Activated CD4-positive, alpha-beta T cell treated with anti-CD3 and anti-CD28 coated beads for 36 hours (primary cell): ENCODE data around the gene KLHL2. TPM values are rescaled to one million over a fixed set of nuclear protein-coding genes. Genes with fewer than 3 reads are reported as not detected.
A peak's percentile ranks its signal among the peaks of the same experiment; 100 is the strongest.
"Not testable (repeated sequence)": the region's sequence is repeated elsewhere in the genome, so short reads cannot be mapped to it uniquely, and the experiment has no call there.

Experiments
- ATAC-seq: fragments of 200-7000 bp; cut with Tn5 transposase; one replicate; pipeline ENCODE4 v1.10.0; 2021; ENCODE audit warnings: mild to moderate bottlenecking, moderate library complexity
- CTCF ChIA-PET: fragments of 350-600 bp; sonication (Branson Sonifier 250); formaldehyde crosslinking; loops from one replicate; lab custom pipeline; 2021; ENCODE audit warnings: antibody characterized with exemption; lab: Charles Lee
- POLR2A ChIA-PET: fragments of 350-600 bp; sonication (Branson Sonifier 250); formaldehyde crosslinking; loops from one replicate; lab custom pipeline; 2021; ENCODE audit warnings: antibody characterized with exemption, inconsistent platforms; lab: Charles Lee
- DNase-seq: peaks from one replicate; pipeline ENCODE4 v3.0.0-alpha.2; 2020
- H3K27ac Mint-ChIP-seq: one replicate; pipeline ENCODE4 v1.8.0; 2021; ENCODE audit warnings: mixed read lengths
- H3K27me3 Mint-ChIP-seq: one replicate; pipeline ENCODE4 v1.8.0; 2021; ENCODE audit warnings: mixed read lengths
- H3K36me3 Mint-ChIP-seq: one replicate; pipeline ENCODE4 v1.8.0; 2021; ENCODE audit warnings: low read depth, mixed read lengths
- H3K4me1 Mint-ChIP-seq: one replicate; pipeline ENCODE4 v1.8.0; 2021; ENCODE audit warnings: mixed read lengths
- H3K4me3 Mint-ChIP-seq: one replicate; pipeline ENCODE4 v1.8.0; 2021; ENCODE audit warnings: mild to moderate bottlenecking, moderate library complexity, mixed read lengths
- H3K9me3 Mint-ChIP-seq: one replicate; pipeline ENCODE4 v1.8.0; 2021; ENCODE audit warnings: low read depth, mixed read lengths
- intact Hi-C, 2 experiments: fragments of 100-400 bp; cut with DNase I in 1 of 2; cut with micrococcal nuclease in 1 of 2; formaldehyde crosslinking; loops; one replicate each; pipeline versions ENCODE4 v1.14.2 to v1.15.1; 2022 to 2024; cut with DNase I, micrococcal nuclease
- total RNA-seq, 2 experiments: library from RNA; stranded (reverse); gene quantifications; one replicate each; pipeline ENCODE4 v1.2.3, GENCODE V29; 2021

KLHL2 gene
- total RNA-seq, 2 experiments from 2014 or later = 20.9 to 22.1 TPM

DNA sequence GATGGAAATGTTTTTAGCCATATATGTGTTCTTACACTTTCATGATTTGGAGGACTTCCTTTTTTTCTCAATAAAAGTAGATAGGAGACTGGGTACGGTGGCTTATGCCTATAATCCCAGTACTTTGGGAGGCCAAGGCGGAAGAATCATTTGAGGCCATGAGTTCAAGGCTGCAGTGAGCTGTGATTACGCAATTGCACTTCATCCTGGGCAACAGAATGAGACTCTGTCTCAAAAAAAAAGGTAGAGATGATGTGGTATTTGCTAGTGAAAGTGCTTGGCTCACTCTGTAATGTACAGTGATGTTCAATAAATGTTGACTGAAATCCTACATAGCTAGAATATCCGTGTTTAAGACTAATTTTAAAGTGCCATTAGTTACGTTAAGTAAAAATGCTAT is 27.4 kb downstream of the KLHL2 start:
- peaks cover 41% of the 10 kb centered on the region for H3K36me3 Mint-ChIP-seq
- ATAC-seq (no peak), DNase-seq (no peak)
- H3K9me3 Mint-ChIP-seq = no peaks in the 10 kb centered on the region
- H3K27ac Mint-ChIP-seq = no peak overlapping the region
- ChIA-PET POLR2A (interaction anchor here (0.5 kb wide), 1 partner anchor 13 kb away, joined by 3 read pairs; no protein-coding TSS in a partner anchor), CTCF (no interaction called here)
- H3K4me1 Mint-ChIP-seq = peaks cover 19% of the 10 kb centered on the region
- H3K27me3 Mint-ChIP-seq = no peaks in the 10 kb centered on the region
- intact Hi-C loops = no loop called here
- no peak overlapping the region for H3K4me3 Mint-ChIP-seq

DNA sequence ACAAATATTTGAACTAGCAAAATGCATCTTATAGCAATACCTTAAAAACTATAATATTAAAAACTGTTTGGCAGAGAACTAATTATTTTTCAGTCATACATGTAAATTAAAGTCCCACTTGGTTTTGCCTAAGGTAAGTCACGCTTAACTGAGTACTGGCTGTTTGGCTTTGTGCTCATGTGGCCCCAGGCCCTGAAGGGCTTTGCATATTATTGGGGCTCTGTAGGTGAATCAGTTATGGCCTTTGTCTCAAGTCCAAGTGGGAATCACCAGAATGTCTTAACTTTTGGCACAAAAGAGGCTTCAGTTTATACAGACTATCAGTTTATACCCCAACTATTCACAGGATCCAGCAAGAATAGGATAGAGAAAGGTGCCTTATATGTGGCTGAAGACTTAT is 29.5 kb downstream of the KLHL2 start:
- ATAC-seq, CTCF ChIA-PET, POLR2A ChIA-PET, DNase-seq, H3K4me3 Mint-ChIP-seq, H3K27me3 Mint-ChIP-seq, H3K9me3 Mint-ChIP-seq, H3K27ac Mint-ChIP-seq, intact Hi-C loops: not testable (repeated sequence)
- Mint-ChIP-seq H3K4me1 (peaks cover 17% of the 10 kb centered on the region), H3K36me3 (peaks cover 38% of the 10 kb centered on the region)

DNA sequence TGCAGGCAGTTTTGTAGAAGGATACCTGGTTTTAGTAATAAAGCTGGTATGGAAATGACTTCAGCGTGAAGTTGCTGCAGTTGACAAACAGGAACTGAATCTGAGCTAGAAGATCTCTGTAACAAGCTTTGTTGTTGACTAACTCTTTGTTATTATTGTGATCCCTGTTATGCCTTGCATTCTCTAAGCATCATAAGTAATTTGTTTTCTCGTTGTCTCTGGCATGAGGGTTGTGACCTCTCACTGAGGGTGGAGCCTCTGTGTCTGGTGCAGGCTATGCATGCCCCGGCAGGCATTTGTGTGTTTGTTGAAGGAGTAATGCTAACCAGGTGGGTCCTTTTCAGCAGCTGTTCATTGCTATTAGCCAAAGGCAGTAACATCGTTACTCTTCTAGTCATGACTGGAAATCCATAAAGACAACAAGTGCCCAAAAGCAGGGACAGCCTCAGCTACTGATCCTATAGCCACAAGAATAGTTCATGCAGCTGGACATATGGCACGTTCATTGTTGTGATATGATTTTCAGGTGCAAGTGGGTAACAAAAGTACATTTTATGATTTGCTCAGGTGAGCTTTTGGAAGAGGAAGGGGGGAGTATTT is 30.8 kb downstream of the KLHL2 start:
- H3K27ac Mint-ChIP-seq, ATAC-seq, POLR2A ChIA-PET, H3K9me3 Mint-ChIP-seq, H3K4me3 Mint-ChIP-seq, intact Hi-C loops, DNase-seq, H3K4me1 Mint-ChIP-seq, H3K27me3 Mint-ChIP-seq: not testable (repeated sequence)
- CTCF ChIA-PET = interaction anchor here (0.6 kb wide), 1 partner anchor 100 kb away, joined by 3 read pairs; no protein-coding TSS in a partner anchor
- H3K36me3 Mint-ChIP-seq = peaks cover 36% of the 10 kb centered on the region

DNA sequence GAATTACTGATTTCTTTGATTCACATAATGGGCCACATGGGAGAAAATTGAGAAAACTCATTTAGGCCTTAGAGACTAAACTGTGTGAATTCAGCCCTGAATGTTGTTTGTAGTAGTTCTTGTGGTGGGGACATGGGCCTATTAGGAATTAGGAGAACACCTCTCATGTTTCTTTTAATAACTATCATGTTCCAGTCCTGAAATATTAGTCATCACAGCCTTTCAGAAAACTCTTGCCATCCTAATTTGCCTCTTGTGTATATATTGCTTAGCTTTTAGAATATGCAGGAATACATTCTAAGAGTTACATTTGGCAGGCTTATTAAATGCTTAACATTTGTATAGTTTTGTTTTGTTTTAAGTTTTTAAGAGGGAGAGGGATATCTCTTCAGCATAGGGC is 33.4 kb downstream of the KLHL2 start:
- H3K27me3 Mint-ChIP-seq, DNase-seq, H3K4me3 Mint-ChIP-seq, ATAC-seq, H3K9me3 Mint-ChIP-seq, CTCF ChIA-PET, POLR2A ChIA-PET, H3K4me1 Mint-ChIP-seq, H3K27ac Mint-ChIP-seq, intact Hi-C loops: not testable (repeated sequence)
- H3K36me3 Mint-ChIP-seq = peaks cover 44% of the 10 kb centered on the region

DNA sequence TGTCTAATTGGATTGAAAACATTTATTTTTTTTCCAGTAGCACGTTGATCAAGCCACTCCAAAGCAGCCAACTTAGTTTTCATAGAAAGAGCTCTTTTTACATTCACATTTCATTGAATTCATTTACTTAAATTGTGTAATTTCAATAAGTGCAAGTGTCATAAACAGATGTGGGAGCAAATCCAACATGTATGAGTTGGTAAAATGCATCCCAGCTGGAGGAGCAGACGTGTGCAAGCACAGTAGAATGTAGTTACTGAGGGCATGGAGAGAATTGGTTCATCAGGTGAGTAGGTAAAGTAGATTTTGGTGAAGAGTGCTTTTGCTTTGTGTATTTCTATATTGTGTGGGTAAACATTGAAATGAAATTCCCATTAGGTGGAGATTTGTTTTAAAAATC is 36.8 kb downstream of the KLHL2 start:
- DNase-seq, H3K4me3 Mint-ChIP-seq, H3K27ac Mint-ChIP-seq, H3K9me3 Mint-ChIP-seq, POLR2A ChIA-PET, CTCF ChIA-PET, intact Hi-C loops, ATAC-seq, H3K4me1 Mint-ChIP-seq, H3K27me3 Mint-ChIP-seq: not testable (repeated sequence)
- H3K36me3 Mint-ChIP-seq = peaks cover 31% of the 10 kb centered on the region

DNA sequence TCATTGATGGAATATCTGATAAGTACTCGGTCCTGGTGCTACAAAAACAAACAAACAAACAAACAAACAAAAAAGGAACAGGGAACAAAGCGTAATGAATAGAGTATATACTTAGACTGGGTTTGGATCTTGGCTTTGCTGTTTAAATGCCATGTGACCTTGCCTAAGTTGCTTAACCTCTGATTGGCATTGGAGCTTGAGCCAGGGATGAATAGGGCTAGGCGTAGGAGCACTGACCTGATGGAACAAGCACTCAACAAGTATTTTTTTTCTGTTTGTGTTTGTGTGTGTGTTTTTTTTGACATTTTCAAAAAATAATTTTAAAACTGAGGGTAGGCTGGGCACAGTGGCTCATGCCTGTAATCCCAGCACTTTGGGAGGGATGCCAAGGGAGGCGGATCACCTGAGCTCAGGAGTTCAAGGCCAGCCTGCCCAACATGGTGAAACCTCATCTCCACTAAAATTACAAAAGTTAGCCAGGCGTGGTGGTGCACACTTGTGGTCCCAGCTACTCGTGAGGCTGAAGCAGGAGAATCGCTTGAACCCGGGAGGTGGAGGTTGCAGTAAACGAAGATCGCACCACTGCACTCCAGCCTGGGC is 37.3 kb downstream of the KLHL2 start:
- H3K4me1 Mint-ChIP-seq, intact Hi-C loops, H3K27ac Mint-ChIP-seq, H3K27me3 Mint-ChIP-seq, DNase-seq, H3K4me3 Mint-ChIP-seq, CTCF ChIA-PET, POLR2A ChIA-PET, H3K9me3 Mint-ChIP-seq, ATAC-seq: not testable (repeated sequence)
- H3K36me3 Mint-ChIP-seq = peaks cover 27% of the 10 kb centered on the region

DNA sequence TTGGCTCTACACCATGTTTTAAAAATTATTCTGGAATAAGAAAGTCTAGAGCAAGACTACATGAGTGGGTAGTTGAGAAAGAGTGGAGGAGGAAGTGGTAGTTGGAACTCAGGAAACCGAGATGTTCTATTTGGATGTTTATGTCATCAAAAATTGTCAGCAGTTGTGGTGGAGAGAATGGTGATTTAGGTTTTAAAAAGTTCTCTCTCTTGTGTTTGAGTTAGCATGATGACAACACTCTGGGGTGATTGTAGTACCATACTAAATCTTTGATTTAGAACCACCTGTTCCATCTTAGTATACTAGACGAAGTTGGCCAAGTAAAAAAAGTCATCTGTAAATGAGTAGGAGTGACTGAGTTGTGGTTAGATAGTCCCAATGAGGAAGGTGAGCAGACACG is 40.7 kb downstream of the KLHL2 start:
- ATAC-seq (peak; percentile 54), DNase-seq (no peak)
- H3K9me3 Mint-ChIP-seq = peaks cover 2% of the 10 kb centered on the region
- peaks cover 18% of the 10 kb centered on the region for H3K36me3 Mint-ChIP-seq
- H3K4me3 Mint-ChIP-seq = no peak overlapping the region
- POLR2A ChIA-PET = no interaction called here
- intact Hi-C loops = no loop called here
- no peaks in the 10 kb centered on the region for H3K27me3 Mint-ChIP-seq
- no peak overlapping the region for H3K27ac Mint-ChIP-seq
- H3K4me1 Mint-ChIP-seq = peaks cover 12% of the 10 kb centered on the region
- CTCF ChIA-PET = interaction anchor here (1.0 kb wide), 1 partner anchor 135 kb away, joined by 4 read pairs; the partner anchor contains the start of gene TMEM192

DNA sequence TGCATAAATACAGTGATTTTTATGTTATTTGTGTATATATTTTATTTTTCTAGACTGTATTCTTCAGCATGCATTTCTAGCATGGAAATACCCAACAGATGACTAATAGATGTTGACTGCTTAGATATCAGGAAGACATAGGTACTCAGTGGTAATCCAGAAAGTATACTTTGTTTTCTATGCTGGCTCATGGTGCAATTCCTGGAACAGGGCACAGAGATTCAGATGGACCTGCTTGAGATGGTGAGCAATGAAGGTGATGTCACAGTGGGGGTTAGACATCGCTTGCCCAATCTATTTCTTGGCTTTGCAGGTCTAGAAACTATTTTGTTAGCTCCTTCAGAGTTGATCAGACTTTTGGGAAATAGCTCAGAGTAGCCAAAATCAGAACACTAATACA is 41.5 kb downstream of the KLHL2 start:
- DNase-seq (peak; percentile 39), ATAC-seq (peak; percentile 85)
- H3K9me3 Mint-ChIP-seq, POLR2A ChIA-PET, H3K27me3 Mint-ChIP-seq, H3K4me3 Mint-ChIP-seq, intact Hi-C loops: not testable (repeated sequence)
- CTCF ChIA-PET = interaction anchor here (0.6 kb wide), 1 partner anchor 40 kb away, joined by 3 read pairs; no protein-coding TSS in a partner anchor
- peak overlapping the region; percentile 52 for H3K27ac Mint-ChIP-seq
- peaks cover 16% of the 10 kb centered on the region for H3K36me3 Mint-ChIP-seq
- peaks cover 12% of the 10 kb centered on the region for H3K4me1 Mint-ChIP-seq

DNA sequence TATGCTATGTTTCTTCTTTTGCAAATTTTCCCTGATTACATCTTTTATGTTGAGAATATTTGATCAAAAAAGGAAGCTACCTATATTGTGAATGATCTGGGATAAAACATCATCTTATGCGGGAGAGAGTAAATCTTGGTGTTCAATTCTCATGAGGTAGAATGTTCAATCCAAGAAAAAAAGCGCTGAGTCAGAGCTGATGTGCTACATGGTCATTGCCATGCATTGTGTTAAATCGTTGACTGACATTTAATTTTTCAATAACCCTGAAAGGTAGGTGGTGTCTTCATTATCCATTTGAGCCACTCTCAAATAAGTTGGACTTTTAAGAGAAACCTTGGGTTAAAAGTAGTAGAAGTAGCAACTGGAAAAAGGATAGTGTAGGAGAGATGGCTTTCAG is 47.4 kb downstream of the KLHL2 start:
- not testable (repeated sequence) for H3K27ac Mint-ChIP-seq, ATAC-seq
- CTCF ChIA-PET = interaction anchor here (0.6 to 1.2 kb wide), 2 partner anchors 124 to 141 kb away, joined by 3 read pairs; no protein-coding TSS in a partner anchor

DNA sequence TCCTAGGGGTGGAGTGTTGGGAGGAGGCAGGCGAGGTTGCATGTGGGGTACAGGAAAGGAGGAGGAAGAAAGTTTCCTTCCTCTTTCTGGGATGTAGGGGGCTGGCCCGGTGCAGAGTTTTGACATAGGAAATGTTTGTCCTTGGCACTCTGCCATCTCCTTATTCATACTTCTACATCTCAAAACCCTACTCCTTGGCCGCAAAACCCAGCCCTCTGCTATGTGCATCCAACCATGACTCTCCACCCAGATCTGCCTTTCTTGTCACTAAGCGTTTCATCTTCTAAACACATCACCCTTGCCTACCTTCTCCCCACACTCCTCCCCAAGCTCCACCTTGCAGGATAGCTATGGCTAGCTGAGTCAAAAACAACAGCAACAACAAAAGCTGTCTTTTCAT is 48.1 kb downstream of the KLHL2 start:
- CTCF ChIA-PET = interaction anchor here (0.6 to 1.2 kb wide), 2 partner anchors 124 to 142 kb away, joined by 3 read pairs; no protein-coding TSS in a partner anchor
- H3K9me3 Mint-ChIP-seq = not testable (repeated sequence)

More for the DNA sequence above, 47.4 kb downstream of the KLHL2 start:
- H3K9me3 Mint-ChIP-seq, H3K36me3 Mint-ChIP-seq, H3K4me3 Mint-ChIP-seq, POLR2A ChIA-PET, H3K27me3 Mint-ChIP-seq, DNase-seq: not testable (repeated sequence)
- intact Hi-C loops = loop anchor here (1.0 to 10.0 kb wide), 4 partner anchors 43 to 73 kb away; partner anchors contain the start of genes KLHL2 (in 2 of the 2) and MSMO1 (in 1 of the 2)
- H3K4me1 Mint-ChIP-seq = peaks cover 46% of the 10 kb centered on the region

DNA sequence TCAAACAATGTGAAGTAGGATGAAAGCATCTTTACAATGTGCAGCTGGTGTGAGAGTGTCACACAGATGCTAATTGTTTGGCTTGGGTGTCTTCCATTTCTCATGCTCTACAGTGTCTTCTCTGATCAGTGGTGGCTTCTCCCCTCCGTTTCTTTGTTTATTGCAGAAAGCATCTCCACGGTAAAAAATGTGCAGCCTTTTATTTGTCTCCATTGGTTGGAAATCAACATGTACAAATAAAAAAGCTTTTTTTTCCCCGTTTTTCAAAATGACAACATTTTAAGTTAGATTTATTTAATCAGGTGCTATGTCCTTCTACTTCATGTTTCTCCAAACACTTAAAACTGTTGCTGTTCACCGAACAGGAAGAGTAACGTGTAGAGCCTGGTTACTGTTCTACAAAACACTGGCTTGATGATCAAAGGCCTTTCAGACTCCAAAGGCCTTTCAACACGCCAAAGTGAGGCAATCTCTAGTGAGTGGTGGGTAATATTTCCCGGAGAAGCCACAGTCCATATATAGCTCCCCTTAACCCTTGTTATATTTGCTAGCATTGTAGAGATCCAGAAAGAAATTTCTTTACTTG is 48.8 kb downstream of the KLHL2 start:
- POLR2A ChIA-PET, H3K36me3 Mint-ChIP-seq, H3K9me3 Mint-ChIP-seq, H3K27me3 Mint-ChIP-seq, CTCF ChIA-PET, DNase-seq: not testable (repeated sequence)
- Mint-ChIP-seq H3K4me3 (peak overlapping the region; percentile 50), H3K27ac (peak overlapping the region; percentile 74), H3K4me1 (peaks cover 52% of the 10 kb centered on the region)
- peak; percentile 13 for ATAC-seq
- intact Hi-C loops = loop anchor here (5.0 to 10.0 kb wide), 3 partner anchors 41 to 51 kb away; partner anchors contain the start of gene KLHL2 (in 2 of the 2)

More for the DNA sequence above, 48.1 kb downstream of the KLHL2 start:
- H3K4me3 Mint-ChIP-seq, H3K27me3 Mint-ChIP-seq, POLR2A ChIA-PET, H3K36me3 Mint-ChIP-seq: not testable (repeated sequence)
- peak; percentile 83 for DNase-seq
- Mint-ChIP-seq H3K4me1 (peaks cover 47% of the 10 kb centered on the region), H3K27ac (peak overlapping the region; percentile 74)
- peak; percentile 99 for ATAC-seq
- intact Hi-C loops = loop anchor here (1.0 to 10.0 kb wide), 4 partner anchors 42 to 72 kb away; partner anchors contain the start of genes KLHL2 (in 2 of the 2) and MSMO1 (in 1 of the 2)
